HG03103 (cell line): ENCODE results near the gene FUT3.
A peak's percentile ranks its signal among the peaks of the same experiment; 100 is the strongest.

Source experiments
- ATAC-seq: cut with Tn5 transposase; IDR thresholded peaks from one replicate; pipeline ENCODE4 v1.9.1; 2021; ENCODE audit warnings: low read depth; ENCODE audit not compliant: unreplicated experiment

FUT3 gene

DNA sequence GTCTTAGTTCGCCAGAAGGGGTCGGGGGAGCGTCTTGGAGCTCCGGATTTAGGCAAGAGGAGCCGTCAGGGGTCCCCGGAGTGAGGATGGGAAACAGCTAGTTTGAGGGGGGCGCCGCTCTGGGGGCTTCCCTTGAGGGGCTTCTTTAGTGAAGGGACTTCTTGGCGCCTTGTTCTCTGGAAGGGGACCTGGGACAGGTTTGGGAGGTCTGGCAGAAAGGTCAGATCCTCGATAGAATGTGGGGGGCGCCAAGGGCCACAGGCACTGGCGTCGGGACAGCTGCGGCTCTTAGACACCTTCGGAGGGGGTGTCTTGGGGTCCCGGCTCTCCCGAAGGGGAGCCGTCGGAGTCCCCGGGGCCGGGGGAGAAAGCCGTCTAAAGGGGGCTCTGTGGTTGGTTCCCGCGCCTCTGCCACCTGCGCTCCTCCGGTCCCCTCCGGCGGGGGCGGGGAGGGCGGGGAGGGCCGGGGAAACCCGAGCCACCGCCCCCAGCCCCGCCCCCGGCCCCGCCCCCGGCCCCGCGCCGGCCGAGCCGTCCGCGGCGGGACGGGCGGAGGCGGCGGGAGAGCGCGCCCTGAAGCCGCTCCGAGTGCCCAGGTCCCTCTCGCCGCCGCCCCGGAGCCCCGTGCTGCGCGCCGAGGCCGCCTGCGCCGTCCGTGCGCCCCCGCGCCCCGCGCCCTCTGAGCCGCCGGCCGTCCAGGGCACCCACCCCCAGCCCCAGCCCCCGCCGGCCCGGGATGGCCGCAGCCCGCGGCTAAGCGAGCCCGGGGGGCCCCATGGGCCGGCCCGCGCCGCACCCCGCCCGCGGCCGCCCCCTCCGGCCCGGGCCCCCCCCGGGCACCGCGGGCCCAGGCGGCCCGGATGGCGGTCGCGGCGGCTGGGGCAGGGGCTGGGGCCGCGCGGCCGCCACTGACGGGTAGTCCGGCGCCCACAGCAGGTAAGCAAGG is 46.5 kb downstream of the FUT3 start, which contains the start of gene NRTN:
TSS of gene NRTN (plus strand) at position 552 of the 946 bp plus-strand sequence. CDS start 19,099 bp downstream, outside the sequence.
- no peak for ATAC-seq

DNA sequence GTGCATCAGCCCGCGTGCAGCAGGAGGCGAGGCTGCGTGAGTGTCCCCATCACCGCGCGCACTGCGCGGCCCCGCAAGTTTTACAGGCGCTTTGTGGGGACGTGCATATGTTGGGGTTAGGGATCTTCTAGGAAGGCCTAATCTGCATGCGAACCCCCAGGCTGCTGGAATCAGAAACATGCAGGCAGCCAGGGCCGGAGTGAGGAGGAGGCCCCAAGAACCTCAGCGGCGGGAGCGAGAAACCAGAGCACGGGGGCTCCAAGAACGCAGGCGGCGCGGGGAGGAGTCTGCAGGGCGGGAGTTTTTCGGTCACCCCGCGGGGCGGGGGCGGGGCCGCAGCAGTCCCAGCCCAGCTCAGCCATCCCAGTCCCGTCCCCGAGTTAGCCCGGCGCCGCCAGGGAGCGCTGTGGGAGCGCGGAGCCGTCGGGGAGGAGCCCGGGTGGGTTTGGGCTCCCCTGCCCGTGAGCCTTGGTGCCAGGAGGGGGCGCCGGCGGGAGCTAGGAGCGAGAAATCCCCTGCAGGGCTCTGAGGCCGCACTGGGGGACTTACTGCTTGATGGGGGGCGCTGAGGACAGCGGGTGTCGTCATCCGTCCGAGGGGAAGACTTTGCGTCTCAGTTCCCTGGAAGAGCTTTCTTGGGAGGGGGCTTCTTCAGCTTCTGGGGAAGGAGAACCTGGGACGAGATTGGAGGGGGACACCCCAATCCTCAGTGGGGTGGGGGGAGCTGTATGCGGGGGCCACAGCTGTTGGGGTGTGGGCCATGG is 47.3 kb downstream of the FUT3 start:
- ATAC-seq = peak; percentile 60

DNA sequence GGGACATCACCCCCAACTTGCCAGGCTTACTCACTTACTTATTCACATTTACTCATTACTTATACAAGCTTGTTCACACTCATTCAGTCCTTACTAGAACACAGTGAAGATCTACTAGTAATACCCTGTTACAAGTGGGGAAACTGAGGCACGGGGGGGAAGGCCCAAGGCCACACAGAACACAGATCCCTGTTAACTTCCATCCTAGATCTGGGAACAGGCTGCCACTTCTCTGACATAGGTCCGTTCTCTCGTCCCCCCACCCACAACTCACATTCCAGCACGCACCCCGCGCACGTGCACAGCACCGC is 47.9 kb downstream of the FUT3 start:
- ATAC-seq = no peak

DNA sequence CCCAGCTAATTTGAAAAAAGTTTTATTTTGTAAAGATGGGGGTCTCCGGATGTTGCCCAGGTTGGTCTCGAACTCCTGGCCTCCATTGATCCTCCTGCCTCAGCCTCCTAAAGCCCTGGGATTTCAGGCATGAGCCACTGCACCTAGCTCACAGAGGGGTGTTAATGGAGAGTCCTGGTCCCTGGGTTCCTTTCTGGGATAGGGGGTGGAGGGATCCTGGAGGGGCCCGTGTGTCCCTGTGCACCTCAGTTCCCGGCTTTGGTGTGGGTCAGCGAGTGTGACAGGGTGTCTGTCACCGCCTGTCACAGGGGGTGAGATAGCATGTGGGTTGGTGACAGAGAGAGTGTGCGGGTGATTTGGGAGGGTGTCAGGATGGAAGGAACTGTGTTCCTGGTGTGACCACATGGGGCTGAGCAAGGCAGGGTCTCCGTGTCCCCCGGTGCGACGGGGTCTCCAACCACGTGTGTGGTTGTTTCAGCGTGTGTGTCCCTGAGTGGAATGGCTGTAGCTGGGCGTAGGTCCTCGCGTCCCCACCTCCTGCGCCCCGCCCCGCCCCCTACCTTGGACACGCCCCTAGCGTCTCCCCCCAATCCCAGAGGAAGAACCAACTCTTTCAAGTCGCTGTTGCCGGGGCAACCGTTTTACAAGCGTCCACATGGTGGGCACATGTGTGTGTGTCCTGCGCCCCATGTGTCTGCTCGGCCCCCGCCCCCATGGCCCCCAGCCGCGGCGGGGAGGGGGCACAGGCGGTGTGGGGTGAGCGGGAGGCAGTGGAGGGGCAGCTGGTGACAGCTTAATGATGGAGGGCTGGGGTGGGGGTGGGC is 49.2 kb downstream of the FUT3 start:
- no peak for ATAC-seq

DNA sequence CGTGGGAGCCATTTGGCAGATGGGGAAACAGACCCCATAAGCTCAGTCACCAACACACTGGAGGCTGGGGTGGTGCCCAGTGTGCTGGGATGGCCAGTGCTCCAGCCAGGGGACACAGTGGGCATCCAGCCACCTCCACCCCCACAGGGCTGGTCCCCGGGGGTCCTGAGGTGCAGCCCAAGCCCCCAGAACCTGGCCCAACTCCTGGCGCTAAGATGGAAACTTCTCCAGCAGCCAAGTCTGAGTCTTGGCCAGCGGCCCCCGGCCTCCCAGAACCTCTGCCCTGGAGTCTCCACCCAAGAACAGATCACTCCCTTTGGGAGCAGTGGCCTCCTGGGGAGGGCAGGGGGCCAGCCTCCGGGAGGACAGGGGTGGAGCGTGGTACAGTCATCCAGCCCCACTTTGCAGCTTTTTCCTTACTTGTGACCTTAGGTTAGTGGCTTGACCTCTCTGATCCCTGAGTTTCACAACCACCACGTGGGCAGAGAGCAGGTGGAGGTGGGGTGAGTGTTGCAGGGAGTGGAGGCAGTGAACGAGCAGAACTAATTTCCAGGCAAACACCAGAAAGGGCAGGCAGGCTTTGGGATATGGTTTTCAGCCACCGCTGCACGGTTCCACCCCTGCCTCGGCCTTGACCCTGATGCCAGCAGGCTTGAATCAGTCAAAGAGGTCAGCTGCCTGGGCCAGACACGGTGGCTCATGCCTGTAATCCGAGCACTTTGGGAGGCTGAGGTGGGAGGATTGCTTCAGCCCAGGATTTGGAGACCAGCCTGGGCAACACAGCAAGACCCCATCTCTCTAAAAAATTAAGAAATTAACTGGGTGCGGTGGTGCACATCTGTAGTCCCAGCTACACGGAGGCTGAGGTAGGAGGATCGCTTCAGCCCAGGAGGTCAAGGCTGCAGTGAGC is 50.6 kb downstream of the FUT3 start:
- ATAC-seq = no peak

DNA sequence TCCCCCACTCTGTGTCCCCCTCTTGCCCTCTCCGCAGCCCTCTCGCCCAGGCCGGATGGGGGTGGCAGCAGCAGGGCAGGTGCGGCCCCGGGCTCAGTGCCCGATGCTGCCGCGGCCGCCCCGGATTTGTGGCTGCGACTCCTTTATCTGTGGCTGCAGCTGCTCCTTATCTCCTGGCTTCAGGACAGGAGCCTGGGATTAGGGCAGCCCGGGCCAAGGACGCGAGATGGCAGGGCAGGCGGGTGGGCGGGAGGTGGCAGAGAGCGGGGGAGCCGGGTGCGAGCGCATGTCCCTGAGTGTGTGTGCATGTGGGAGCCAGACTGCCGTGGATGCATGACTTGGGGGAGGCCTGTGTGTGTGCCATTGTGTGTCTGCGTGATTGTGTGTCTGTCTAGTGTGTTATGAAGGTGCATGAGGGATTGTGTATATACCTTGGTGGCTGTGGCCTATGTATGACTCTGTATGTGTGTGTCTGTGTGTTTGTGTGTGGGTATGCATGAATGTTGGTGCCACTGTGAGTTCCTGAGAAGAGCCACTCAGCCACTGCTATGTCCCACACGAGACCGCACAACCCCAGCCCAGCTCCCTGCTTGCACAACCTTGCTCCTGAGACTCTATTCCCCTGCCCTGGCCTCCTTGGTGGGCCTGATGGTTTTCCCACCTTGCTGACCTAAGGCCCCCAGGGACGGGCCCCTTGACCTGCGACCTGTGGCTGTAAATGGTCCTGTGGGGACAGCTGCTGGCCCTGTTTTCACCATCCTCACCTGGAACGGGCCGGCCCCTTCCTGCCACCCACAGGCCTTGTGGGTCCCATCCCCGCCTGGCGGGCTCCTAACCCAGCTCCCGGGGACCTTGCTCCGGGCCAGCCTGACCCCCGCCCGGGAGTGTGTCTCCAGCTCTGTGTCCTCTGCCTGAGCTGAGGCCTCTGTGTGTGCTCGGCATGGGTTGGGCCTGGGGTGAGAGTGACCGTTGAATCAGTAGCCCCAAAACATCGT is 51.7 kb downstream of the FUT3 start:
- no peak for ATAC-seq

DNA sequence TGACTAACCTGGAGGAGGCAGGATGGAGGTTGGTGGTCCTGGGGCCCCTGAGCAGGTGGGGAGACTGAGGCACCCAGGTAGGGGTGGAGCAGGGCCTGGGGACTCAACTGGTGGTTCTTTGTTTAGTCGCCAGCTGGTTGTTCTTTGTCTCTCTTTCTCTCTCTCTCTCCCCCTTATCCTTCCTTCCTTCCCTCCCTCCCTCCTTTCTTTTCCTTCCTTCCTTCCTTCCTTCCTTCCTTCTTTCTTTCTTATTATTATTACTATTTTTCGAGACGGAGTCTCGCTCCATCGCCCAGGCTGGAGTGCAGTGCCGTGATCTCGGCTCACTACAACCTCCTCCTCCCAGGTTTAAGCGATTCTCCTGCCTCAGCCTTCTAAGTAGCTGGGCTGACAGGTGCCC is 53.0 kb downstream of the FUT3 start:
- no peak for ATAC-seq

DNA sequence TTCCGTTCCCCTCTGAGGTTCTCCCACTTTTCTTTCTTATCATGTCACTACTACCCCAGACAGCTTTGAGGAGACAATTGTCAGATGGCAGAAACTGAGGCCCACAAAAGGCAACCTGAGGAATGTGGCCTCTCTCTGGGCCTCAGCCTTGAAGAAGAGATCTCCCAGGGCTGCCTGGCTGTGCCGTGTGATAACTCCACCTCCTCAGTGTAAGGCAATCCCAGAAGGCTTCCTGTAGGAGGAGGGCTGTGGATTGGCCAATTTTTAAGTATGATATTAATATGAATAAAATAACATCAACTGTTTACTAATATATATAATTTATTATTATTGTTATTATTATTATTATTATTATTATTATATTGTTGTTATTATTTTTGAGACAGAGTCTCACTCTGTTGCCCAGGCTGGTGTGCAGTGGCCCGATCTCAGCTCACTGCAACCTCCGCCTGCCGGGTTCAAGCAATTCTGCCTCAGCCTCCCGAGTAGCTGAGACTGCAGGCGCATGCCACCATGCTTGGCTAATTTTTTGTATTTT is 55.8 kb downstream of the FUT3 start:
- ATAC-seq = no peak

DNA sequence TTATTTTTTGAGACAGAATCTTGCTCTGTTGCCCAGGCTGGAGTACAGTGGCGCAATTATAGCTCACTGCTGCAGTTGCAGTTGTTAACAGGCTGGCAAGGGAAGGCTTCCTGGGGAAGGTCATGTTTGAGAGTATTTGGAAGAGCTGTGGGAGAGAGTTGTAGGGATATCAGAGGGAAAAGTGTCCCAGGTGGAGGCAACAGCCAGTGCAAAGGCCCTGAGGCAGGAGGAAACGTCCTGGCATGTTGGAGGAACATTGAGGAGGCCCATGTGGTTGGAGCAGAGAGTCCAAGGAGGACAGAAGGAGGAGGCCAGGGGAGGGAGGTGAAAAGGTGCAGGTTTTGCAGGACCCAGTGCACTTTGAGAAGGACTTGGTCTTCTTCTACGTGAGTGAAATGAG is 58.1 kb downstream of the FUT3 start:
- no peak for ATAC-seq
